HG03558 (cell line): ENCODE data around the gene RADIL.
"Not testable (repeated sequence)": the region's sequence is repeated elsewhere in the genome, so short reads cannot be mapped to it uniquely, and the experiment has no call there.

ENCODE experiments used
- ATAC-seq: cut with Tn5 transposase; IDR thresholded peaks from one replicate; pipeline ENCODE4 v1.9.1; 2021; ENCODE audit warnings: moderate number of reproducible peaks; ENCODE audit not compliant: unreplicated experiment; ENCODE audit errors: extremely low read depth

Gene RADIL

DNA sequence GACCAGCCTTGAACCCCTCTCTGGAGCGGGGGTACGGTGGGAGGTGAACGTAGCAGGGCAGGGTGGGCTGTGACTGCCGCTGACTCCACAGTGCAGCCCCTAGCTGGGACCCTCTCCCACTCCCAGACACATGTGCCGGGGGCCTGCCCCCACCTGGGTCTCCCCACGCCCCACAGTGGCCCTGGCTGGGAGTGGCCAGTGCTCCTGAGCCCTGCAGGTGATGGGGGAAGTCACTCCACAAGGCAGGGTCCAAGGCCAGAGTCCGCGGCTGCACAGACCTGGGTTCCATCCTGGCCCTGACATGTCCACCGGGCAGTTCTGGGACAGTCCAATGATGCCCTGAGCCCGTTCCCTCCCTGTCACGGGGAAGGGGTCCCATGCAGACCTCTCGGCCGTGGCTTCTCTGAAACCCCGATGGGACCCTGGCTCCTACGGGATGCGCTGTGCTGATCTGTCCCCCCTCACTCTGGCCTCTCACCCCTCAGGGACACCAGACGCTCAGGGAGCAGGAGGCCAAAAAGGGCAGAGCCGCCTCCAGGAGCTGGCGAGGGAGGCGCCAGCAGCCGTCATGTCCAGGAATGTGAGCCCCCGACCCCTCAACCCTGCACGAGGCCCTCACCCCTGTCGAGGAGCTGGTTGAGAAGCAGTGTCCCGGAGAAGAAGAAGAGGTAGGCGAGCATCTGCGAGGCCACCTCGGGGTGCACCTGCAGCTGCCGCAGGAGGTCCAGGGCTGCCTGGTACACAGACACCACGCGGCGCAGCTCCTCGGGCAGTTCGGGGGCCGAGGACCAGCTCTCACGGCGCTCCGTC is 67.7 kb downstream of the RADIL start:
- no peak for ATAC-seq

DNA sequence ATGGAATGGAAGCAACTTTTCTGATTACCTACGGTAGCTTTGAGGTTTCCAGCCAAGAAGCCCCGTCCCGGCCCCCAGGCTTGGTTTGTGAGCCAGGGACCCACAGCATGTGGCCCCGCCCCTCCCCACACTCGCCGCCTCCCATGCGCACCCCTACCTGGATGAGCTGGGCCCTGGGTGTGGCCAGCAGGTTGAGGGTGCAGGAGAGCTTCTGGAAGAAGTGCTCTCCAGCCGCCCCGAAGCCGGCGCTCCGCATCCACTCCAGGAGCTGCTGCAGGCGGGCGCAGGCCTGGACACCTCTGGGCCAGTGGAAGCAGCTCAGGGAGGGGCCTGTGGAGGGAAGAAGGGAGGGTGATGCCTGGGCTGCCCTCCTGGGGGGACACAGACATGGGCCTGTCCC is 68.4 kb downstream of the RADIL start:
- ATAC-seq = no peak

DNA sequence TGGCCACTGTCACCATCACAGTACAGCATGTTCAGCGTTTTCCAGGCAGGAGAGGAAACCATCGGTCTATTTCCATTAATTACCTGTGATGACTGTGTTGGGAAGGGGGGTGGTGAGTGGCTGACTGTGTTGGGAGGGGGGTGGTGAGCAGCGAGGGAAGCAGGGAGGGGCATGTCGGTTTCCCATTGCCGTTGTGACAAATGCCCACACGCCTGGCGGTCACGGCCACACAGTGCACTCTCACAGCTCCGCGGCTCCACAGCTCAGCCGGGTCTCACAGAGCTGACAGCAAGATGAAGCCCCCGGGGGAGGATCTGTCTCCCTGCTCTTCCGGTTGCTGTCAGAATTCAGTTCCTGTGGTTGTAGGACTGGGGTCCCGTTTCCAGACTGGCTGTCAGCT is 69.1 kb downstream of the RADIL start:
- no peak for ATAC-seq

- ATAC-seq = no peak
Measured at GRCh38 chr7:4809666-4810065, 73.8 kb downstream of the RADIL start.

- ATAC-seq = no peak
Measured at GRCh38 chr7:4809091-4809591, 74.4 kb downstream of the RADIL start.

- no peak for ATAC-seq
Measured at GRCh38 chr7:4808565-4808964, 75.0 kb downstream of the RADIL start.

- no peak for ATAC-seq
Measured at GRCh38 chr7:4808026-4808425, 75.5 kb downstream of the RADIL start.

GRCh38 chr7:4807598-4808016 is 75.9 kb downstream of the RADIL start:
- no peak for ATAC-seq

GRCh38 chr7:4806983-4807597 is 76.4 kb downstream of the RADIL start:
- ATAC-seq = no peak

DNA sequence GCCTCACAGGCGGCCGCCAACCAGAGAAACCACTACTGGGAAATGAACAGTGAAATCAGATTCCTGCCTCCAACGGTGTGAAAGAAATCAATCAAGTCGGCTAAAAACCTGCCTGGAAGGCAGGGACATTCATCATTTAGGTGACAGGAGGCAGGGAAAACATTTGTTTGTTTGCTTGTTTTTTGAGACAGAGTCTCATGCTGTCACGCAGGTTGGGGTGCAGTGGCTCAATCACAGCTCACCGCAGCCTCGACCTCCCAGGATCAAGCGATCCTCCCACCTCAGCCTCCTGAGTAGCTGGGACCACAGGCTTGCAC is 77.6 kb downstream of the RADIL start:
- no peak for ATAC-seq

DNA sequence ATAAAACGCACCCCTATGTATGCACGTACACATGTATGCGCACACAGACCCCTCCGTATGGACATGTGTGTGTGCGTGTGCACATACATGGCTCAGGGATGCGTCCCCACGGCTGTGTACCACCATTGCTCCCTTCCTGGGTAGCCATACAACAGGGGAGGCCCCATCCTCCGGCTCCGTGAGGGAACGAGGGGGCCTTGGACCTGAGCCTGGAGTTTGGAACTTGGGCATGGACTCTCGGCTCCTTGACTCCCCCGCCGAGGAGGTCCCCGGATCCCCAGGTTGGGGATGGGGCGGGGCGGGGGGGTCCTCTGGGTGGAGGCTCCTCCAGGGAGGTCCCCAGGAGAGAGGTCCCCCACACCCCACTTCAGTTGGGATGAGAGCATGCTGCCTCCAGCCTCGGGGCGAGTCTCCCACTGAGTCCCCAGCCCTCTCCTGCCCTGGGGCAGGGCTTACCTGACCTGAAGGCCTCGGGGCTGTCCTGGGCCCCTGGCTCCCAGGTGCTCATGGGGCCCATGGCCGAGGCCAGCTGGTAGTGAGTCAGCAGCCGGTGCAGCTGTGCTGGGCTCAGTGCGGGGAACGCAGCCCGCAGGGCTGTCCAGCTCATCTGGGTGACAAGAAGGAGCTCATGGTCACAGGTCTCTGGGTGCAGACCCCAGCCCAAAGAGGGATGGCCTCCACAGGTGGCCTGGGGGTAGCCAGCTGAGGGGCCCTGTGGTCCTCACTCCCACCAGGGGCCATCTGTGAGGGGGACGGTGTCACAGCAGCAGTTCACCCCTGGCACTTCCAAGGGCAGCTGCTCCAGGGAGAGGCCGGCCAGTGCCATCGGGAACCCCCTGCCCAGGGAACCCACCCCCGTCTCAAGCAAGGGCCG is 78.2 kb downstream of the RADIL start:
- no peak for ATAC-seq

- ATAC-seq = no peak
Measured at GRCh38 chr7:4803397-4804241, 79.9 kb downstream of the RADIL start.

- ATAC-seq = not testable (repeated sequence)
Measured at GRCh38 chr7:4802577-4802976, 80.9 kb downstream of the RADIL start.

DNA sequence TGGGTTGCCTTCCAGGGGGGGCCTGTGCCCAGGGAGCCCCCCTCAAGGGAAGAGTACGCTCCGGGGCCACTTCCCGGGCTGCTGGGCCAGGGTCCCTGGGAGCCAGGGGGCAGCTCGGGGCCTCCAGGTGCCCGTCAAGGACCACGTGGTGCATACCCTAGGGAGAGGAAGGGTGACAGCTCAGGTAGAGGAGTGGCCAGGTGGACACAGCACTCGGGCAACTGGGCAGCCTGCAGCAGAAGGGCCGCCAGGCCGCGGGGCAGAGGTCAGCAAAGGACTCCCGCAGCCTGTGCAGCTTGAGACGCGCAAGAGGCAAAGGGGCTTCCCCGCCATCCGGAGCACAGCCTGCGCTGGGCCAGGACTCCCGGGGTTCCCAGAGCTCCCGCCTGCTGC is 81.7 kb downstream of the RADIL start:
- ATAC-seq = no peak

DNA sequence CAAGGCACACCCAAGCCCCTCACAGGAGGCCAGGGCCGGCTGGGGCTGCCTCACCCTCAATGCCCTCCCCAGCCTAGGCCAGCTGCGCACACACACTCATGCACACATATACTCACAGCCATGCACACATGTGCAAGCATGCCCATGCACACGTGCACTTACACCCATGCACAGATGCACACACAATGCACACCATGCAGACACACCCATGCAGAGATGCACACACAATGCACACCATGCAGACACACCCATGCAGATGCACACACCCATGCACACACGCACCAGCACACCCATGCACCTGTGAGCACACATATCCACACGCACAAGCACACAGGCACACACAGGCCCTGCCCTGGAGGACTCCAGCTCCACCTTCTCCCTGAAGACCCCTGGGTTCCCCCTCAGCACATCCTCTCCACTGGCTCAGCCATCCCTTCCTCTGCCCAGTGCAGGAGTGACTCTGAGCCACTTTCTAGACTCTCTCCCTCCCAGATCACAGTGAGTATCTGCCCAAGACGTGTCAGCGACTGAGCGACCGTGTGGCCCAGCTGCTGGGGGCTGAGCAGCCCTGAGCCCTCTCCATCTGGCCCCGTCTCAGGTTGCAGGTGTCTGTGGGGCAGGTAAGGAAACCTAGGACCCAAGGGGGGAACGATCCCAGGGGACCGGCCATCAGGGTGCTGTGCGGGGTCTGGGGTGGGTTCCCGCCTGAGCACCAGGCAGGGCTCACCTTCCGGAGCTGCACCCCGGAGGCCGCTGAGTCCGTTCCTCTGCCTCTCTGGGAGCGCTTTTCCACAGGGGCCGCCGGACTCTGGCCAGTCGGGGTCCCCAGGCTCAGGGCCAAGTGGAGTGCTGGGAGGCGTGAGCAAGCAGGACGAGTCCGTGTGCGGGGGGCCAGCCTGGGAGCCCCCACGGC is 82.3 kb downstream of the RADIL start:
- no peak for ATAC-seq

GRCh38 chr7:4800487-4800886 is 83.0 kb downstream of the RADIL start:
- ATAC-seq = no peak

DNA sequence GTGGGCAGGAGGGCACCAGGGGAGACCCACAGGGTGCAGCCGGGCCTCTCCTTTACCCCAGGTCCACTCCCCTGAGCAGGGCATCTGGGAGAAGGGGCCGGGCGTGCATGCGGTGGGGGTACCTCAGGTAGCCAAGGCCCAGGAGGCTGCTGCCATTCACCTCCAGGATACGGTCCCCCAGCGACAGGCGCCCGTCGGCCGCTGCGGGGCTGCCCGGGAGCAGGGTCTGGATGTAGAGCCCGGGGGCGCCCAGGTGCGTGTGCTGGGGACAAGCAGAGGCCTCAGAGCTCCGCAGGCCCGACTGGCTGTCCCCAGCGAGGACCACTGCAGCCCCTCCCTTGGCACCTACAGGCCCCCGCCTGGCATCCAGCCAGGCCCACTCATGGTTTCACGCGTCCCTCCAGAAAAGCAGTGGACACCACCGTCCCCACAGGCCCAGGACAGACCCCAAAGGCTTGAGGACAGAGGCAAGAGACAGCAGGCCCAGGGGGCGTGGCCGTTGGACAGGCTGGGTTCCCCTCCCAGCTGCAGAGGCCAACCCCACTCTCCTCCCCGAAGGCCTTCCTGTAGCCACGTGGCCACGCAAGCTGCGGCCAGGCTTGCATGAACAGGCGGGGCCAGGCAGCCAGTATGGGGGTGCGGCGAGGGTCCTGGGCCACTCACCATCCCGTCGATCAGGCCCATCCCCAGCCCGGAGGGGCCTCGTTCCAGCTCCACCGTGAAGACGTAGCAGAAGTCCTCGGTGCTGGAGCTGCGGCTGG is 83.8 kb downstream of the RADIL start:
- ATAC-seq = no peak

DNA sequence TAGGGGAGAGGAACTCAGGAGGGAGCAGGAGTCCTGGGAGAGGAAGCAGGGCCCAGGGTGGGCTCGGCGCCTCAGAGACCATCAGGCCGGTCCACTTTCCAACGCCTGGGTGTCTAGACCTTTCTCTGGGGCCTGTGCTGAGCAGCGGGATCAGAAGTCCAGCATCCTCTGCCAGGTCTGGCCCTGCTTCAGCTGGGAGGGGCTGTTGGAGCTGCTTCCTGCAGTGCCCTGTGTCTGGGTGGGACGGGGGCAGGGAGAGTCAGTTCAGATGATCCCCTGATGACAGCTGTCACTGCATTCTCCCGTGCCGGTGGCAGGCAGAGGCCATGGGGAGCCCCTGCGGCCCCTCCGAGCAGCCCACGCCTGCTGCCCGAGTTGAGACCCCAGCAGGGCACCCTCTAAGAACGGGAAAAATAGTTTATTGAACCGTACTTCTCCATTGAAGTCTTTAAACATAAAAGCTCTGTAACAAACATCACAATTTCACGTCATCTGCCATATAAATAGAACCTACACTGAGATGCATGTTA is 84.7 kb downstream of the RADIL start:
- no peak for ATAC-seq
